ENCODE measurements around the gene EBF3. TPM values are rescaled to one million over a fixed set of nuclear protein-coding genes. Genes with fewer than 3 reads are reported as not detected.

Gene EBF3
- total and polyA plus RNA-seq, 9 of the 15 experiments (the other 6 are each of a cell fraction or from before 2014, with no cell fraction given) = not detected

GRCh38 chr10:129912986-129913695 is 50.9 kb downstream of the EBF3 start (continued):
- TF ChIP-seq ZNF398 (CRISPR knock-in tag; IDR thresholded peaks at IDR 0.05) = no peak
- TF ChIP-seq NFXL1 (CRISPR knock-in tag; IDR thresholded peaks at IDR 0.05) = no peak
- no peak for TF ChIP-seq MCM7 (IDR thresholded peaks at IDR 0.05)
- TF ChIP-seq TCF15 (CRISPR knock-in tag; IDR thresholded peaks at IDR 0.05) = no peak
- TF ChIP-seq BRCA1 (IDR thresholded peaks at IDR 0.05) = no peak
- no peak for TF ChIP-seq BRCA1 (CRISPR knock-in tag; IDR thresholded peaks at IDR 0.05)
- TF ChIP-seq THRAP3 (IDR thresholded peaks at IDR 0.05; ENCODE audit: borderline replicate concordance) = no peak
- no peak for TF ChIP-seq GTF2F1 (IDR thresholded peaks at IDR 0.05; ENCODE audit: low read depth, low read length)
